Coronary artery (tissue), 2 donors: Measurements from ENCODE around the gene SVOP.
"Not testable (repeated sequence)": the region's sequence is repeated elsewhere in the genome, so short reads cannot be mapped to it uniquely, and the experiment has no call there.

Source experiments
- DNase-seq: peaks from one replicate; pipeline ENCODE4 v3.0.0-alpha.2; 2017; ENCODE audit warnings: low spot score
- H3K27ac ChIP-seq, 2 donors: fragments of 200-600 bp; sonication (generic); one replicate each; pipeline ENCODE4 v1.5.1; 2016 to 2019
- H3K4me3 ChIP-seq: fragments of 200-600 bp; sonication (generic); 2 replicates; pipeline ENCODE4 v1.5.1; 2016; ENCODE audit warnings: mild to moderate bottlenecking, moderate library complexity
- TF ChIP-seq, protein P1 (sequence below): fragments of 200-600 bp; sonication (generic); IDR thresholded peaks from one replicate; pipeline ENCODE4 v1.5.1; 2019; ENCODE audit warnings: antibody characterized with exemption

The SVOP gene

DNA sequence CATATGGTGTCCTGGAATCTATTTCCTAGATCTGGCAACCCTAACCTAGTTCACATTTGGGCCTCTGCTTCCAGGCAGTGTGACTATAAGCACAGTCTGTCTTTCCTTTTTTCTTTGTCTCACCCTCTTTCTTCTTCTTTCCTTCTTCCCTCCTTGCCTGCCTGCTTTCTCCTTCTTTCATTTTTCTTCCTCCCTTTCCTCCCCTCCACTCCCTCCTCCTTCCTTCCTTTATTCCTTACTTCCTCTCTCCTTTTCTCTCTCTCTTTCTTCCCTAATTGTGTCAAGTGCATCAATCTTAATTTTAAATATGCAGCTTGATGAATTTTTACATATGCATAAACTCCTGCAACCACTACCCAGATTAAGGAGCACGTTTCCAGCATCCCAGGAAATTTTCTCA, 145.6 kb downstream of the SVOP start:
- Histone ChIP-seq H3K4me3 (no peak overlapping the region), H3K27ac (no peak overlapping the region)
- no peak for DNase-seq
- TF ChIP-seq, protein P1, sequence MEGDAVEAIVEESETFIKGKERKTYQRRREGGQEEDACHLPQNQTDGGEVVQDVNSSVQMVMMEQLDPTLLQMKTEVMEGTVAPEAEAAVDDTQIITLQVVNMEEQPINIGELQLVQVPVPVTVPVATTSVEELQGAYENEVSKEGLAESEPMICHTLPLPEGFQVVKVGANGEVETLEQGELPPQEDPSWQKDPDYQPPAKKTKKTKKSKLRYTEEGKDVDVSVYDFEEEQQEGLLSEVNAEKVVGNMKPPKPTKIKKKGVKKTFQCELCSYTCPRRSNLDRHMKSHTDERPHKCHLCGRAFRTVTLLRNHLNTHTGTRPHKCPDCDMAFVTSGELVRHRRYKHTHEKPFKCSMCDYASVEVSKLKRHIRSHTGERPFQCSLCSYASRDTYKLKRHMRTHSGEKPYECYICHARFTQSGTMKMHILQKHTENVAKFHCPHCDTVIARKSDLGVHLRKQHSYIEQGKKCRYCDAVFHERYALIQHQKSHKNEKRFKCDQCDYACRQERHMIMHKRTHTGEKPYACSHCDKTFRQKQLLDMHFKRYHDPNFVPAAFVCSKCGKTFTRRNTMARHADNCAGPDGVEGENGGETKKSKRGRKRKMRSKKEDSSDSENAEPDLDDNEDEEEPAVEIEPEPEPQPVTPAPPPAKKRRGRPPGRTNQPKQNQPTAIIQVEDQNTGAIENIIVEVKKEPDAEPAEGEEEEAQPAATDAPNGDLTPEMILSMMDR: no peak

DNA sequence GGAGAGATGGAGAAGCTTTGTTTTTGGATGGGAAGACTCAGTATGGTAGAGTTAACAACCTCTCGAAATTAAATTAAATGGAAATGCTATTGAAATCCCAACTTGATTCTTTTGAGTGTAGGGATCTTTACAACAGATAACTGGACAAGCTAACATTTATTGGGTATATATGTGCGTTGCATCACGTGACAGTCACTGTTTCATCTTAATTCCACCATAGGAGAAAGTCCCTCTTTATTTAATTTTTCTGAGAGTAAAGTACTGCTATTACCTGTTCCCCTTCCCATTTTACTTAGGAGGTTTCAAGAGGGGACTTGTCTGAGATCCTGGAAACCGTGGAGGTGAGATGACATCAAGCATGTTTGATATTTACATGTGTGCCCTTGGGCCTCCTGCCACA, 152.1 kb downstream of the SVOP start:
- Histone ChIP-seq H3K27ac (no peak overlapping the region), H3K4me3 (no peak overlapping the region)
- no peak for DNase-seq
- TF ChIP-seq, protein P1: no peak

DNA sequence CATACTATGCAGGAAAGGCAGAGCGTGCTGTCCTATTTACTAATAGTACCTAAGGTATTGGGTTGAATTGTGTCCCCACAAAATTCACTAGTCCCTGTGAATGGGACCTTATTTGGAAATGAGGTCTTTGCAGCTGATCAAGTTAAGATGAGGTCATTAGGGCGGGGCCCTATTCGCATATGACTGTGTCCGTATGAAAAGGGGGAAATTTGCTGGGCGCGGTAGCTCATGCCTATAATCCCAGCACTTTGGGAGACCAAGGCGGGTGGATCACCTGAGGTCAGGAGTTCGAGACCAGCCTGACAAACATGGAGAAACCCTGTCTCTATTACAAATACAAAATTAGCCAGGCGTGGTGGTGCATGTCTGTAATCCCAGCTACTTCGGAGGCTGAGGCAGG, 154.8 kb downstream of the SVOP start:
- not testable (repeated sequence) for DNase-seq, H3K4me3 ChIP-seq, H3K27ac ChIP-seq

DNA sequence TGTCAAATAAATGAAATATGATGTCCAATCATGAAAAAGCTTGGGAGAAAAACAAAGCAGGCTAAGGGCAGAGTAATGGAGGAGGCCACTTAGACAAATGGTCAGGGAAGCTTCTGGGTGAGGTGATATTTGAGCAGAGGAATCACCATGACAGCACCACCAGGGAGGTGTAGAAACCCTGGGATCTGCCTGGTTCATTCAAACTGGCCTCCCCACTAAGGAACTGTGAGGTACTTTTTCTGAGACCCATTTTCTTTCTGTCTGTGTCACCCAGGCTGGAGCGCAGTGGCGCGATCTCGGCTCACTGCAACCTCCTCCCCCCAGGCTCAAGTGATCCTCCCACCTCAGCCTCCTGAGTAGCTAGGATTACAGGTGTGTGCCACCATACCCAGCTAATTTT, 155.7 kb downstream of the SVOP start:
- TF ChIP-seq, protein P1: no peak
- Histone ChIP-seq H3K27ac (no peak overlapping the region), H3K4me3 (no peak overlapping the region)
- DNase-seq: no peak

DNA sequence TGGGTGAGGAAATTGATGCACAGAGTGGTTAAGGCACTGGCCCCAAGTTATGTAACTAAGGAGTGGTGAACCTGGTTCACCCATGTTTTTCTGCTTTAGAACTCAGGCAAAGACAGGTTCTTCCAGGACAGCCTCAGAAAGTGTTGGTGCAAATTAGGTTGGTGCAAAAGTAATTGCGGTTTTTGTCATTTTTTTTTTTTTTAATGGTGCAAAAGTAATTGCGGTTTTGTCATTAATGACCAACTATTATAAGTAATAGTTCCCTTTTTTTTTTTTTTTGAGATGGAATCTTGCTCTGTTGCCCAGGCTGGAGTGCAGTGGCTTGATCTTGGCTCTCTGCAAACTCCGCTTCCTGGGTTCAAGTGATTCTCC, 158.3 kb downstream of the SVOP start:
- H3K4me3 ChIP-seq: no peak overlapping the region
- TF ChIP-seq, protein P1: no peak
- DNase-seq: no peak
- H3K27ac ChIP-seq: no peak overlapping the region

DNA sequence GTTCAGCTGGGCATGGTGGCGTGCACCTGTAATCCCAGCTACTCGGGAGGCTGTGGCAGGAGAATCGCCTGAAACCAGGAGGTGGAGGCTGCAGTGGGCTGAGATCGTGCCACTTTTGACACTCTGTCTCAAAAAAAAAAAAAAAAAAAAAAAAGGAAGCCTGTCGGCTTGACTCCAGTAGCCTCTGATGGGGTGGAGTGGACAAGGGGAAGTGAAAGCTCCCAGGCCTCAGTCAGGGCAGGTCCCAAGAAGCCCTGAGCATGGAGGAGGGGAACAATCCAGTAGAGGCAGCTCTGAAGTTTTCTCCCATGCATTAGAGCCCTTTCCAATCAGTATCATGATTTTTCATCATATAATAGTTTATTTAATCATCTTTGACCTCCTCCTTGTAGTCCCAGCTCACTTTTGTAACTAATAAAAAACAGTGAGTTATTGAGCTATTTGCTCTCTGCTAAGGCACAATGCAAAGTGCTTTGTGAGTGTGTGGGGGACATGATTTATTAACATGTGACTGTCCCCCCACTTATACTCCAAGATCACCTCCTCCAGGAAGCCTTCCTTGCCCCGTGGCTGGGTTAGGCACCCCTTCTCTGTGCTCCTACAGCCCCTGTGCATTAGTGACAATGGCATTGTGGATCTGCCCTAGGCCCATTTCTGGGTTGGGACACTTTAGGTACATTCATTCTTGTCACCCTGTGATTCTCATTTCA, 158.8 kb downstream of the SVOP start:
- H3K4me3 ChIP-seq: no peak overlapping the region
- TF ChIP-seq, protein P1: no peak
- no peak for DNase-seq
- H3K27ac ChIP-seq: no peak overlapping the region

DNA sequence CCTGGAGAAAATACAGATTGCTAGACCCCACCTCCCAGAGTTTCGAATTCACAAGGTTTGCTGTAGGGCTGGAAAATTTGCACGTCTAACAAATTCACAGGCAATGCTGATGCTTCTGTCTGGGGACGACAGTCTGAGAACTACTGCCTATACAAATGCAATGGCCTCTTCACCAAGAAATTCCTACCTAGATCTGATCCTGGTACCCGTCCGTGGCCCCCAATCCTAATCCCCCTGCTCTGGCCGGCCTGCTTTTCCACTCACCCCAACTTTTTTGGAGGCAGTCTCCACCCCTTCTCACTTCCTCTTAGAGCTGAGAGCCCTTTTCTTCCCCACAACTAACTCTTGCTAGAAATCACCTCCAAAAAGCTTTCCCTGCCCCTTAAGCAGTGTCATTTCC, 160.4 kb downstream of the SVOP start:
- H3K27ac ChIP-seq: peak overlapping the region in 1 of 2 donors; percentile 19
- no peak overlapping the region for H3K4me3 ChIP-seq
- TF ChIP-seq, protein P1: no peak
- no peak for DNase-seq
